HG02943 (cell line): ENCODE data around the gene RPL7L1.
"Not testable (repeated sequence)": the region's sequence is repeated elsewhere in the genome, so short reads cannot be mapped to it uniquely, and the experiment has no call there.

Experiments
- ATAC-seq: cut with Tn5 transposase; IDR thresholded peaks from one replicate; pipeline ENCODE4 v1.9.1; 2021; ENCODE audit warnings: mild to moderate bottlenecking, low read depth, moderate library complexity; ENCODE audit not compliant: unreplicated experiment

RPL7L1 gene

GRCh38 chr6:42879372-42880239 is at the start of gene RPL7L1:
RPL7L1 (plus strand) TSS chr6:42879616; CDS start chr6:42879911, 295 bp downstream.
- peak; percentile 93 for ATAC-seq

- no peak for ATAC-seq
Observed at GRCh38 chr6:42831237-42831636, 48.2 kb upstream of the RPL7L1 start.

- ATAC-seq, result no peak
Observed at GRCh38 chr6:42834056-42834455, 45.4 kb upstream of the RPL7L1 start.

- ATAC-seq, result no peak
Observed at GRCh38 chr6:42841844-42842584, 37.4 kb upstream of the RPL7L1 start.

- no peak for ATAC-seq
Observed at GRCh38 chr6:42845327-42845694, 34.1 kb upstream of the RPL7L1 start.

- ATAC-seq, result no peak
Observed at GRCh38 chr6:42846505-42846904, 32.9 kb upstream of the RPL7L1 start.

GRCh38 chr6:42848700-42849099 is 30.7 kb upstream of the RPL7L1 start:
- no peak for ATAC-seq

GRCh38 chr6:42851599-42851998 is 27.8 kb upstream of the RPL7L1 start:
- ATAC-seq, result no peak

DNA sequence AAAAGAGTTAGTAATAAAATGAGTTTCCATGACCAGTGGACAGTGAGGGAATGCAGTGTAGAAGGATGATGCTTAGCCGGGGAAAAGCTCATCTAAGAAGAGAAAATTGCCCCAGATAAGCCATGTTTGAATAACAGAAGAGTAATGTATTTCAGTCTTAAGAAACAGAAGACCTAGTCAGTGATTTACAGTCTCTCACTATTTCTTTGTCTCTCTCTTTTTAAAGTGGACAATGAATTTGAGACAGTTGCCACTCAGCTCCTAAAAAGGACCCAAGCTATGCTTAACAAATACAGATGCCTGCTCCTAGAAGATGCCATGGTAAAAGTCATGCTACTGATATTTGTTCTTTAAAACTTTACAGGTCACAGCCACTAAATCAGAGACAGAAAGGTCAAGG is 19.4 kb upstream of the RPL7L1 start:
- ATAC-seq, result no peak

GRCh38 chr6:42860481-42860880 is 18.9 kb upstream of the RPL7L1 start:
- no peak for ATAC-seq

- no peak for ATAC-seq
Observed at GRCh38 chr6:42864602-42865001, 14.8 kb upstream of the RPL7L1 start.

DNA sequence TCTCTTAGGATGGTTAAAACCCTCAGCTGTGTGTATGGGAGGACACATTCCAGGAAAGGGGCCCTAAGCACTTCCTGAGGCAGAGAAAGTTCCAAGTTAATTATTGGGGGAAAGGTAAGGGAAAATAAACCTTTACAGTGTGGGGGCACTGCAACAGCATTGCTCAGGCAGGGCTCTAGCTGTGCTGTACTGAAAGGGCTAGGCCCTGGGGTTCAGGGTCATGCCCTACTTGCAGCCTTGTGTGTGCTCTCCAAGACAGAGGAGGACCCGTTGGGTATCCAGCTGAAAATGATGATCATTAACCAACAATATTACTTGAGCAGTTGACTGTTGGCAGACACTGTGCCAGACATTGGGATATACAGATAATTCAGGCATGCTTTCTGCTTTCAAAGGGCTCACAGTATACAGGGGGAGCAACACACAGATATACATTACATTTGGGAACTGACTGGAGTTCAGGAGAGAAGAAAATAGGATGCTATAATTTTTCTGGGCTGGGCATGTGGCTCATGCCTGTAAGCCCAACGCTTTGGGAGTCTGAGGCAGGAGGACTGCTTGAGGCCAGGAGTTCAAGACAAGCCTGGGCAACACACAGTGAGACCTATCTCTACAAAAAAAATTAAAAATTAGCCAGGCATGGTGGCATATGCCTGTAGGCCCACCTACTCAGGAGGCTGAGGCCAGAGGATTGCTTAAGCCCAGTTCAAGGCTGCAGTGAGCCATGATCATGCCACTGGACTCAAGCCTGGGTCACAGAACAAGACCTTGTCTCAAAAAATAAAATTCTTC is 9.1 kb upstream of the RPL7L1 start:
- ATAC-seq, result no peak

DNA sequence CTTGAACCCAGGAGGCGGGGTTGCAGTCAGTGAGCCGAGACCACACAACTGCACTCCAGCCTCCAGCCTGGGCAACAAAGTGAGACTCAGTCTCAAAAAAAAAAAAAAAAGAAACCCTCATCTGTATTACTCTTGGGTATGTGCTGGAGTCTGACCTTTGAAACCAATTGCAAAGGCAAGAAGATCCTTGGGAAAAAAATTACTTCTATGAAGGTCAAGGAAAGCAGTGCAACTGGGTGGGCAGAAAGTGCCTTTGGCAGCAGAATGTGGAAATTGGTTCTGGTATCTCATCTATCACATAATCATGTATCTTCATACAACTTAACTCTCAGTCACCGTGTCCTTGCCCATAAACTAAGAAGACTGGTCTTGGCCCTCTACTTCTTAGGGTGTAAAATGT is 7.7 kb upstream of the RPL7L1 start:
- ATAC-seq, result no peak

- no peak for ATAC-seq
Observed at GRCh38 chr6:42873313-42873712, 6.1 kb upstream of the RPL7L1 start.

DNA sequence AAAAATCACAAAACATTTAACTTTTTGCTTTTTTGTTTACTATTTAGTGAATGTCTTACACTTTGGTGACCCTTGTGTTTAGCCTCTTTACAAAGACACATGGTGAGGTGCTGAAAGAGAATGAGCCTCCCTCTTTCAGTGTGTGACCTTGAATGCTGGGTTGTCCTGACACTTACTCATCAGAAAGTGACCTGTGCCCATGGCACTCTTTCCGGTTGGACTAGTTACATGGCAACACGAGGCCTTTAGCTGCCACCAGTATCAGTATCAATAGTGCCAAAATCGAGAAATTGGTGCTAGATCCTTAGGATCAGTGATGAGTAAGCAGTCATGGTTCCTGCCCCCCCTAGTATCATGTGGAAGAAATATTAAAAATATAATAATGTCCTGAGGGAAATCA is 1.7 kb upstream of the RPL7L1 start:
- no peak for ATAC-seq

GRCh38 chr6:42880240-42880817 is 913 bp downstream of the RPL7L1 start:
- ATAC-seq, result not testable (repeated sequence)

DNA sequence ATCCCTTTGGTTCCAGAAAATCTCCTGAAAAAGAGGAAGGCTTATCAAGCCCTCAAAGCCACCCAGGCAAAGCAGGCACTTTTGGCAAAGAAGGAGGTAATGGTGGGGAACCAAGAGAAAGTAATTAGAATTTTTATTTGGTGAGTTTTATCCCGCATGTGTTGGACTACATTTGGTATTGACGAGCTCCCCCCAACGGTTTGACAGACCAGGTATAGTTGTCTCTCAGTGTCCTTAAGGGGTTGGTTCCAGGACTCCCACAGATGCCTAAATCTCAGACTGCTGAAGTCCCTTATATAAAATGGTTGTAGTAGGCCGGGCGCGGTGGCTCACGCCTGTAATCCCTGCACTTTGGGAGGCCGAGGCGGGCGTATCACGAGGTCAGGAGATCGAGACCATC is 1.5 kb downstream of the RPL7L1 start:
- not testable (repeated sequence) for ATAC-seq

GRCh38 chr6:42885702-42886101 is 6.3 kb downstream of the RPL7L1 start:
- ATAC-seq, result no peak

DNA sequence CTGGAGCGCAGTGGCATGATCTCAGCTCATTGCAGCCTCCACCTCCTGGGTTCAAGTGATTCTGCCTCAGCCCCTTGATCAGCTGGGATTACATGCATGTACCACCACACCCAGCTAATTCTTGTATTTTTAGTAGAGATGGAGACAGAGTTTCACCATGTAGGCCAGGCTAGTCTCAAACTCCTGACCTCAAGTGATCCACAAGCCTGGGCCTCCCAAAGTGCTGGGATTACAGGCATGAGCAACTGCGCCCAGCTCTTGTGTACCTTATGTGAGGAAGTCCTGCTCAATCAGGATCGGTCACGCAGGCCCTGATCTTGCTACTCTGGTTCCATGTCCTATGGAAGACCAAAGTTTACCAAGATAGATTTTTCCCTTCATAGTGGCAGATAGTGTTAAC is 8.8 kb downstream of the RPL7L1 start:
- ATAC-seq, result not testable (repeated sequence)

GRCh38 chr6:42889815-42890214 is 10.4 kb downstream of the RPL7L1 start:
- ATAC-seq, result no peak
